CD4-positive, alpha-beta T cell treated with Interleukin-15 for 4 hours (primary cell): ENCODE measurements around the gene HSD11B1L.
"Not testable (repeated sequence)": the region's sequence is repeated elsewhere in the genome, so short reads cannot be mapped to it uniquely, and the experiment has no call there.

Source experiments
- DNase-seq: peaks from one replicate; pipeline ENCODE4 v3.0.0-alpha.2; 2020; ENCODE audit warnings: low spot score

Gene HSD11B1L

GRCh38 chr19:5733172-5733571 lies 52.3 kb downstream of the HSD11B1L start:
- DNase-seq: not testable (repeated sequence)
